B cell (primary cell): Measurements from ENCODE around the gene SLC66A1.

Experiments
- CTCF ChIP-seq: fragments of 200-600 bp; IDR thresholded peaks from one replicate; pipeline ENCODE4 v1.8.0; 2022; ENCODE audit warnings: antibody characterized with exemption, mild to moderate bottlenecking
- EZH2 ChIP-seq: IDR thresholded peaks from 2 replicates; pipeline ENCODE4 v1.6.1; 2012; ENCODE audit warnings: borderline replicate concordance, low read depth, mild to moderate bottlenecking, moderate library complexity, low read length; ENCODE audit not compliant: insufficient read depth, poor library complexity, severe bottlenecking

- no peak for TF ChIP-seq CTCF
- TF ChIP-seq EZH2, result no peak
Measured at GRCh38 chr1:19311503-19311930, 609 bp upstream of the SLC66A1 start.
